ENCODE results near the gene VARS1. TPM values are rescaled to one million over a fixed set of nuclear protein-coding genes. Genes with fewer than 3 reads are reported as not detected.

Gene VARS1
- total and polyA plus RNA-seq, 2 experiments from 2014 or later, result 71.2 to 137 TPM

- Histone ChIP-seq H3K4me1 (ENCODE audit: insufficient read depth) (no peaks in the 10 kb centered on the region), H3K36me3 (ENCODE audit: insufficient read depth) (no peaks in the 10 kb centered on the region), H3K27ac (ENCODE audit: low read depth) (no peak overlapping the region), H4K20me1 (replicated peaks; ENCODE audit: insufficient read depth) (no peaks in the 10 kb centered on the region; the same call in 1 of the 2 replicates), H3K9me2 (ENCODE audit: insufficient read depth) (no peaks in the 10 kb centered on the region), H3K27me3 (ENCODE audit: insufficient read depth) (no peaks in the 10 kb centered on the region), H3K4me3 (no peak overlapping the region), H3K4me2 (no peak overlapping the region), H2AFZ (no peak overlapping the region), H3F3A (replicated peaks; ENCODE audit: low read depth) (0 out of 2 replicates have a peak, but pooled peaks cover 4% of the 10 kb centered on the region), H3K79me2 (replicated peaks; ENCODE audit: insufficient read depth) (no peaks in the 10 kb centered on the region)
- H3K36me3 Mint-ChIP-seq (ENCODE audit: low read depth), result peaks cover 13% of the 10 kb centered on the region
- TF ChIP-seq ZNF462 (CRISPR knock-in tag; IDR thresholded peaks at IDR 0.05), result no peak
- TF ChIP-seq EZH2phosphoT487 (IDR thresholded peaks at IDR 0.05; ENCODE audit: unreplicated experiment), result no peak
- no peak for TF ChIP-seq REST (IDR thresholded peaks at IDR 0.05; ENCODE audit: unreplicated experiment)
- TF ChIP-seq ZNF114 (CRISPR knock-in tag; IDR thresholded peaks at IDR 0.05), result no peak
- no peak for TF ChIP-seq ETS1 (IDR thresholded peaks at IDR 0.05)
- no peak for TF ChIP-seq NANOG (IDR thresholded peaks at IDR 0.05; ENCODE audit: borderline replicate concordance)
- no peak for TF ChIP-seq CREB1 (CRISPR knock-in tag; IDR thresholded peaks at IDR 0.05; ENCODE audit: low read depth)
- no peak for TF ChIP-seq EZH2 (IDR thresholded peaks at IDR 0.05; ENCODE audit: low read depth, unreplicated experiment)
- TF ChIP-seq JUNB (IDR thresholded peaks at IDR 0.05; ENCODE audit: unreplicated experiment), result no peak
- no peak for ATAC-seq
- DNase-seq (ENCODE audit: low spot score), result no peak
- H3K4me1 Mint-ChIP-seq, result peaks cover 6% of the 10 kb centered on the region
- peaks cover 8% of the 10 kb centered on the region for H3K27me3 Mint-ChIP-seq (ENCODE audit: insufficient read depth, low read depth, poor library complexity)
- H3K4me3 Mint-ChIP-seq, result no peak overlapping the region
- no peak overlapping the region for H3K27ac Mint-ChIP-seq
- H3K9me3 Mint-ChIP-seq, result no peaks in the 10 kb centered on the region
Observed at GRCh38 chr6:31749301-31750036, 46.1 kb downstream of the VARS1 start.

Measured in GM23338 (cell line).